ENCODE data around the gene METTL21C.

METTL21C gene

GRCh38 chr13:102698649-102698980 lies 3.8 kb upstream of the METTL21C start:
- TF ChIP-seq EZH2 (IDR thresholded peaks at IDR 0.05; ENCODE audit: borderline replicate concordance, low read depth, low read length, severe bottlenecking) (no peak), CTCF (IDR thresholded peaks at IDR 0.05; ENCODE audit: borderline replicate concordance, extremely low read depth, low read length, poor library complexity, severe bottlenecking) (no peak)

GRCh38 chr13:102697929-102698648 lies 3.2 kb upstream of the METTL21C start:
- Histone ChIP-seq H3K27ac (ENCODE audit: low read length) (no peak overlapping the region), H3K4me3 (ENCODE audit: low read depth in 1 of 2, low read length in 2 of 2) (no peak overlapping the region), H3K36me3 (ENCODE audit: insufficient read depth, low read length) (no peaks in the 10 kb centered on the region), H3K4me1 (ENCODE audit: insufficient read depth, low read length) (no peaks in the 10 kb centered on the region), H3K9me3 (ENCODE audit: insufficient read depth, low read length, severe bottlenecking) (no peaks in the 10 kb centered on the region), H3K4me2 (ENCODE audit: insufficient read depth, low read length) (no peak overlapping the region), H3K79me2 (ENCODE audit: insufficient read depth, low read length) (no peaks in the 10 kb centered on the region), H3K9ac (ENCODE audit: low read depth, low read length) (no peak overlapping the region), H2AFZ (ENCODE audit: low read depth, low read length) (no peak overlapping the region), H4K20me1 (ENCODE audit: insufficient read depth, low read length) (no peaks in the 10 kb centered on the region), H3K27me3 (ENCODE audit: insufficient read depth, low read length, poor library complexity) (peaks cover 10% of the 10 kb centered on the region)
- ATAC-seq (ENCODE audit: insufficient read depth, low read depth): no peak
- no peak for TF ChIP-seq EZH2 (IDR thresholded peaks at IDR 0.05; ENCODE audit: borderline replicate concordance, low read depth, low read length, severe bottlenecking)
- TF ChIP-seq CTCF (IDR thresholded peaks at IDR 0.05; ENCODE audit: borderline replicate concordance, extremely low read depth, low read length, poor library complexity, severe bottlenecking): no peak
- no peak for DNase-seq

More at GRCh38 chr13:102698649-102698980, 3.8 kb upstream of the METTL21C start:
- no peaks in the 10 kb centered on the region for H3K36me3 ChIP-seq (ENCODE audit: insufficient read depth, low read length)
- DNase-seq (no peak), ATAC-seq (ENCODE audit: insufficient read depth, low read depth) (no peak)
- H3K27ac ChIP-seq (ENCODE audit: low read length): no peak overlapping the region
- H3K9me3 ChIP-seq (ENCODE audit: insufficient read depth, low read length, severe bottlenecking): no peaks in the 10 kb centered on the region
- no peak overlapping the region for H2AFZ ChIP-seq (ENCODE audit: low read depth, low read length)
- H3K4me3 ChIP-seq (ENCODE audit: low read depth in 1 of 2, low read length in 2 of 2): no peak overlapping the region
- peaks cover 6% of the 10 kb centered on the region for H3K27me3 ChIP-seq (ENCODE audit: insufficient read depth, low read length, poor library complexity)
- no peaks in the 10 kb centered on the region for H3K4me1 ChIP-seq (ENCODE audit: insufficient read depth, low read length)
- H3K79me2 ChIP-seq (ENCODE audit: insufficient read depth, low read length): no peaks in the 10 kb centered on the region
- H4K20me1 ChIP-seq (ENCODE audit: insufficient read depth, low read length): no peaks in the 10 kb centered on the region
- no peak overlapping the region for H3K4me2 ChIP-seq (ENCODE audit: insufficient read depth, low read length)
- H3K9ac ChIP-seq (ENCODE audit: low read depth, low read length): no peak overlapping the region

GRCh38 chr13:102697264-102697663 lies 2.4 kb upstream of the METTL21C start:
- Histone ChIP-seq H3K4me1 (ENCODE audit: insufficient read depth, low read length) (no peaks in the 10 kb centered on the region), H3K9me3 (ENCODE audit: insufficient read depth, low read length, severe bottlenecking) (no peaks in the 10 kb centered on the region), H3K79me2 (ENCODE audit: insufficient read depth, low read length) (no peaks in the 10 kb centered on the region), H3K36me3 (ENCODE audit: insufficient read depth, low read length) (no peaks in the 10 kb centered on the region), H4K20me1 (ENCODE audit: insufficient read depth, low read length) (no peaks in the 10 kb centered on the region), H3K4me2 (ENCODE audit: insufficient read depth, low read length) (no peak overlapping the region), H3K4me3 (ENCODE audit: low read depth in 1 of 2, low read length in 2 of 2) (no peak overlapping the region), H2AFZ (ENCODE audit: low read depth, low read length) (no peak overlapping the region), H3K27me3 (ENCODE audit: insufficient read depth, low read length, poor library complexity) (peaks cover 17% of the 10 kb centered on the region), H3K27ac (ENCODE audit: low read length) (no peak overlapping the region), H3K9ac (ENCODE audit: low read depth, low read length) (no peak overlapping the region)
- ATAC-seq (ENCODE audit: insufficient read depth, low read depth): no peak
- no peak for DNase-seq
- no peak for TF ChIP-seq EZH2 (IDR thresholded peaks at IDR 0.05; ENCODE audit: borderline replicate concordance, low read depth, low read length, severe bottlenecking)
- no peak for TF ChIP-seq CTCF (IDR thresholded peaks at IDR 0.05; ENCODE audit: borderline replicate concordance, extremely low read depth, low read length, poor library complexity, severe bottlenecking)

Data from DND-41 (cell line).